Right atrium auricular region (tissue), 2 donors: ENCODE data around the gene GABPB1. TPM values are rescaled to one million over a fixed set of nuclear protein-coding genes. Genes with fewer than 3 reads are reported as not detected.
A peak's percentile ranks its signal among the peaks of the same experiment; 100 is the strongest.
"Not testable (repeated sequence)": the region's sequence is repeated elsewhere in the genome, so short reads cannot be mapped to it uniquely, and the experiment has no call there.

Source experiments
- DNase-seq: peaks from one replicate; pipeline ENCODE4 v3.0.0-alpha.2; 2019; ENCODE audit warnings: low spot score
- H3K27ac ChIP-seq, 2 donors: fragments of 200-600 bp; sonication (generic); 1 replicate in 1 of 2; 2 replicates in 1 of 2; pipeline ENCODE4 v1.5.1; 2016 to 2019
- H3K27me3 ChIP-seq, 2 donors: fragments of 200-600 bp; sonication (generic); one replicate each; pipeline versions ENCODE4 v1.5.1 to v1.6.0; 2017 to 2019
- H3K36me3 ChIP-seq: fragments of 200-600 bp; sonication (generic); one replicate; pipeline ENCODE4 v1.5.1; 2016
- H3K4me1 ChIP-seq, 2 donors: fragments of 200-600 bp; sonication (generic); one replicate each; pipeline versions ENCODE4 v1.5.1 to v1.6.0; 2017 to 2019
- H3K4me3 ChIP-seq, 2 donors: fragments of 200-600 bp; sonication (generic); 1 replicate in 1 of 2; 2 replicates in 1 of 2; pipeline ENCODE4 v1.5.1; 2017 to 2019; ENCODE audit warnings: mild to moderate bottlenecking in 1 of 2, moderate library complexity in 1 of 2
- H3K9me3 ChIP-seq, 2 donors: fragments of 200-600 bp; sonication (generic); one replicate each; pipeline ENCODE4 v1.5.1; 2019
- total RNA-seq, 2 donors: library from RNA; depleted of rRNA; stranded (reverse); fragments of >200 nt; gene quantifications; one replicate each; pipeline ENCODE4 v1.1.0, GENCODE V29; 2016
- TF ChIP-seq, protein P1 (sequence below), 2 donors: fragments of 200-600 bp; sonication (generic); IDR thresholded peaks; one replicate each; pipeline ENCODE4 v1.5.1; 2019; ENCODE audit warnings: antibody characterized with exemption in 2 of 2

GABPB1 gene
- total RNA-seq = 10 to 100 TPM; 11.5 to 13.9 TPM

DNA sequence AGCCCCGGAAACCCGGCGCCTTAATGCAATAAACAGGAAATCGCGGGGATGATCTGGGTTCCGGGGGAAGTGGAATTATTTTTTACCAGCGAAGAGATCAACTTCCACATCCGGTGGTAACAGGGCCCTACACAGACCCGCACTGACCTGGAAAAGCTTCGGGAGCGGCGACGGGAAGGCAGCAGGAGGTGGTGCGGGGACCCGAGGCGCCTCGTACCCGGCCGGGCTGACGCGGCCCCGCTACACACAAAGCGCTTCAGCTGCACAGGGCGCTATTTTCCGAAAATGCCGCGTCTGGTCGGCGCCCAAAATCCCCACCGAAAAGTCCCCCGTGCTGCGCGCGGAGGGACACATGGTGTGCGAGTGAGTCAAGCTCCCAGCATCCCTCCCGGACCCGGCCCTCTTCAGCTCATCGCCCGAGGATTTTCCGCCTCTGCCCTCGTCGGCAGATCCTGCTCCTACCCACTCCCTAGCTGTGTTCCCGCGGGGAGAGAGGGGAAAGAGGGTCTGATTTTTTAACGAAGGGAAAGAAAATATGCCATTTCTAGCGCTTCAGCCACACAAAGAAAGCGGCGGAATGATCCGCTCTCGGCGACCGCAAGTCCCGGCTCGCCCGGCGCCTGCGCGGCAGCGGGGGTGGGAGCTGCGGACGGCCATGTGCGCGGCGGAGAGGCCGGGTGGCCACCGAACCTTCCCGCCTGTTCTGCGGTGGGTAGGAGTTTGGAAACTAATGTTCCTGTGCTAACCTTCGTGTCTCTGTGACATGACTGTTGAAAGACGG lies at the start of gene GABPB1:
TSS of gene GABPB1 (minus strand) at position 361 of the 781 bp plus-strand sequence. CDS start 45,400 bp downstream, outside the sequence.
- Histone ChIP-seq H3K4me1 (peaks cover 0 to 48% of the 10 kb centered on the region in 2 donors), H3K9me3 (no peaks in the 10 kb centered on the region), H3K4me3 (peak within 1 kb of the TSS; percentile 97 to 98), H3K36me3 (no peaks in the 10 kb centered on the region), H3K27ac (peak within 1 kb of the TSS; percentile 99), H3K27me3 (no peaks in the 10 kb centered on the region)
- peak; percentile 86 for DNase-seq
- TF ChIP-seq, protein P1, sequence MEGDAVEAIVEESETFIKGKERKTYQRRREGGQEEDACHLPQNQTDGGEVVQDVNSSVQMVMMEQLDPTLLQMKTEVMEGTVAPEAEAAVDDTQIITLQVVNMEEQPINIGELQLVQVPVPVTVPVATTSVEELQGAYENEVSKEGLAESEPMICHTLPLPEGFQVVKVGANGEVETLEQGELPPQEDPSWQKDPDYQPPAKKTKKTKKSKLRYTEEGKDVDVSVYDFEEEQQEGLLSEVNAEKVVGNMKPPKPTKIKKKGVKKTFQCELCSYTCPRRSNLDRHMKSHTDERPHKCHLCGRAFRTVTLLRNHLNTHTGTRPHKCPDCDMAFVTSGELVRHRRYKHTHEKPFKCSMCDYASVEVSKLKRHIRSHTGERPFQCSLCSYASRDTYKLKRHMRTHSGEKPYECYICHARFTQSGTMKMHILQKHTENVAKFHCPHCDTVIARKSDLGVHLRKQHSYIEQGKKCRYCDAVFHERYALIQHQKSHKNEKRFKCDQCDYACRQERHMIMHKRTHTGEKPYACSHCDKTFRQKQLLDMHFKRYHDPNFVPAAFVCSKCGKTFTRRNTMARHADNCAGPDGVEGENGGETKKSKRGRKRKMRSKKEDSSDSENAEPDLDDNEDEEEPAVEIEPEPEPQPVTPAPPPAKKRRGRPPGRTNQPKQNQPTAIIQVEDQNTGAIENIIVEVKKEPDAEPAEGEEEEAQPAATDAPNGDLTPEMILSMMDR (IDR thresholded peaks at IDR 0.05) = no peak

DNA sequence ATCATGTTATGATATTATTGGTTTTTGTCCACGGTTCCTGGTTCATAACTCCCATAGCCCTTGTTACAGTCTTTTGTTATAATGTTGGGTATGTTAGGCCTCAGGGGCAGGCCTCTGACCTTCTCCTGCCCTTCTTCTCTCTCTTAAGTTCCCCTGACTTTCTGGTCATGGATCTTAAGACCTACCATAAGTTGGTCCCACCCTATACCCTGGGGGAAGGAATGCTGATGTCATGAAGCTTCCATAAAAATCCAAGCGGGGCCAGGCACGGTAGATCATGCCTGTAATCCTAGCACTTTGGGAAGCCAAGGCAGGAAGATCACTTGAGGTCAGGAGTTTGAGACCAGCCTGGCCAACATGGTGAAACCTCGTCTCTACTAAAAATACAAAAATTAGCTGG lies 36.6 kb upstream of the GABPB1 start:
- not testable (repeated sequence) for DNase-seq, H3K9me3 ChIP-seq, H3K4me3 ChIP-seq, H3K27ac ChIP-seq, H3K4me1 ChIP-seq, H3K27me3 ChIP-seq, H3K36me3 ChIP-seq

DNA sequence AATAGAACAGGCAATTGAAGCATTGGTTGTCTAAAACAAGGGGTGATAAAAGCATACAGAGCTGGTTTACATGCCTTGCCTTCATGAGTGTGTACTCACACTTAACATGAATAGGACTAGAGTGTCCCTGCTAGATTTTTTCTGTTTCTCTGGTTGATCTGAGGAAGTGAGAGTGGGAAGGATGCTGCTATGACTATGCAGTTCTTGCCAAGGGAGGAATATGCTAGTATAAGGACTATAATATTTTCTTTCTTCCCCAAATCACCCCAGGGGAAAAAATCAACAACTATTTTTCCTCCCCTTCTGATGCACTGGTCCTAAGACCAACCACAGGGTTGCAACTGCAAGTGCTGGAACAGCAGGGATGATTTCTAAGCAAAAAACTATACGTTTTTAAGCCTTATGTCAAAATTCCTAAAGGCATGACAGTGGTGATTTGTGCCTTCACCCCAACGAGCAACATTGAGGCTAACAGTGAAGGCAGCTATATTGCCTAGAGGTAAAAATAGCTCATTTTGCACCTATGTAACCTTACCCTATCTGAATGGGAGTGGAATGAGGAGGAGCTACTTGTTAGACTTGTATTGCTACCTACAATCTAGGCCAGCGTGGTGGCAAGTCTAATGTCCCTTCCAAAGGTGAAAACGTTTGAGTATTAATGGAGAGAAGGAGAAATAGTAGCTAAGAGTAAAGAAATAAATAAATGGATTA lies 35.7 kb upstream of the GABPB1 start:
- Histone ChIP-seq H3K9me3 (no peaks in the 10 kb centered on the region), H3K27ac (no peak overlapping the region), H3K4me3 (no peak overlapping the region), H3K4me1 (no peaks in the 10 kb centered on the region), H3K27me3 (no peaks in the 10 kb centered on the region), H3K36me3 (no peaks in the 10 kb centered on the region)
- DNase-seq = no peak
- TF ChIP-seq, protein P1 (IDR thresholded peaks at IDR 0.05) = no peak

DNA sequence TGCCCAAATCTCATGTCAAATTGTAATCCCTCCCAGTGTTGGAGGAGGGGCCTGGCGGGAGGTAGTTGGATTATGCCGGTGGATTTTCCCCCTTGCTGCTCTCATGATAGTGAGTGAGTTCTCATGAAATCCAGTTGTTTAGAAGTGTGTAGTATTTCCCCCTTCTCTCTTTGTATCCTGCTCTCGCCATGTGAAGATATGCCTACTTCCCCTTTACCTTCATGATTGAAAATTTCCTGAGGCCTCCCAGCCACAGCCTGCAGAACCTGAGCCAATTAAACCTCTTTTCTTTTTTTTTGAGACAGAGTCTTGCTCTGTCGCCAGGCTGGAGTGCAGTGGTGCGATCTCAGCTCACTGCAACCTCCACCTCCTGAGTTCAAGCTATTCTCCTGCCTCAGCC lies 27.4 kb upstream of the GABPB1 start:
- H3K27ac ChIP-seq, H3K9me3 ChIP-seq, H3K27me3 ChIP-seq, DNase-seq, H3K4me1 ChIP-seq, H3K4me3 ChIP-seq, H3K36me3 ChIP-seq: not testable (repeated sequence)

DNA sequence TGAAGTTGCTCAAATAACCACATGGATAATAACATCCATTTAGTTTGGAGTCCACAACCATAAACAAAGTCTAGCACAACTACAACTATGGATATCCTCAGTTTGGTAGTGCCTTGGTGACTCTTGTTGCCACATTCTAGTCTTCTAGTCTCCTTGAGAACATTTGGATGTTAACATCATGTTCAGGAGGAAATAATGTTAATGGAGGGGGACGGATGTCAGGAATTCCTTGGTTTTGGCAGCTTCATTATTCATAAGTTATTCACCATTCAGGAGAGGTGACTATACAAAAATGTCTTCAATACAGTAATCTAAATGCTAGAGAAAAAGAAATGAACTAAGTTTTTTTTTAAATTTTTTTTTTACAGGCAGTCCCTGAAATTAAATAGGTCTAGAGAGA lies 26.4 kb upstream of the GABPB1 start:
- Histone ChIP-seq H3K4me1 (no peaks in the 10 kb centered on the region), H3K36me3 (no peaks in the 10 kb centered on the region), H3K27ac (no peak overlapping the region), H3K4me3 (no peak overlapping the region), H3K9me3 (no peaks in the 10 kb centered on the region), H3K27me3 (no peaks in the 10 kb centered on the region)
- no peak for DNase-seq
- TF ChIP-seq, protein P1 (IDR thresholded peaks at IDR 0.05) = no peak

DNA sequence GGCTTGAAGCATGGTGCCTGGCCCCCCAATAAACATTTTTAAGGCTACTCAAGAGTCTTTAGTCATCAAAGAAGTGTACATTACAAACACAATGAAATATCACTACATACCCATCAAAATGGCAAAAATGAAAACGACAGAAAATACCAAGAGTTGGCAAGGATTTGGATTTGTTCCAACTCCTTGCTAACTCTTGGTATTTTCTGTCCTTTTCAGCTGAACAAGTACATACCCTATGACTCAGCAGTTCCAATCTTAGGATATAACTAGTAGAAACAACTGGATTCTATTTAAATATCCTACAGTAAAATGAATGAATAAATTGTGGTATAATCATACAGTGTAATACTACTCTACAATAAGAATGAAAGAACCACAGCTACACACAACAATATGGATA lies 25.1 kb upstream of the GABPB1 start:
- no peak for DNase-seq
- no peaks in the 10 kb centered on the region for H3K9me3 ChIP-seq
- H3K4me1 ChIP-seq = no peaks in the 10 kb centered on the region
- H3K27ac ChIP-seq = no peak overlapping the region
- no peaks in the 10 kb centered on the region for H3K27me3 ChIP-seq
- no peaks in the 10 kb centered on the region for H3K36me3 ChIP-seq
- TF ChIP-seq, protein P1 (IDR thresholded peaks at IDR 0.05) = no peak
- no peak overlapping the region for H3K4me3 ChIP-seq

DNA sequence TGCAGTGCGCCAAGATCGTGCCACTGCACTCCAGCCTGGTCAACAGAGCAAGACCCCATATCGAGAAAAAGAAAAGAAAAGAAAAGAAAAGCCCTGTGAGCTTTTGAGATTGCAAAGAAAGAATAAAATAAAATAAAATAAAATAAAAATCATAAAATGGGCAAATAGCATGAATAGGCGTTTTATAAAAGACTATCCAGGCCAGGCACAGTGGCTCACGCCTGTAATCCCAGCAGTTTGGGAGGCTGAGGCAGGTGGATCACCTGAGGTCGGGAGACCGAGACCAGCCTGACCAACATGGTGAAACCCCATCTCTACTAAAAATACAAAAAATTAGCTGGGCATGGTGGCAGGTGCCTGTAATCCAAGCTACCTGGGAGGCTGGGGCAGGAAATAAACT lies 24.4 kb upstream of the GABPB1 start:
- not testable (repeated sequence) for H3K4me1 ChIP-seq, DNase-seq, H3K27ac ChIP-seq, H3K4me3 ChIP-seq, H3K36me3 ChIP-seq, H3K27me3 ChIP-seq, H3K9me3 ChIP-seq
